HG03095 (cell line): ENCODE results near the gene FRMD4A.

Source experiments
- ATAC-seq: cut with Tn5 transposase; IDR thresholded peaks from one replicate; pipeline ENCODE4 v1.9.1; 2021; ENCODE audit warnings: moderate library complexity; ENCODE audit not compliant: unreplicated experiment

The FRMD4A gene

DNA sequence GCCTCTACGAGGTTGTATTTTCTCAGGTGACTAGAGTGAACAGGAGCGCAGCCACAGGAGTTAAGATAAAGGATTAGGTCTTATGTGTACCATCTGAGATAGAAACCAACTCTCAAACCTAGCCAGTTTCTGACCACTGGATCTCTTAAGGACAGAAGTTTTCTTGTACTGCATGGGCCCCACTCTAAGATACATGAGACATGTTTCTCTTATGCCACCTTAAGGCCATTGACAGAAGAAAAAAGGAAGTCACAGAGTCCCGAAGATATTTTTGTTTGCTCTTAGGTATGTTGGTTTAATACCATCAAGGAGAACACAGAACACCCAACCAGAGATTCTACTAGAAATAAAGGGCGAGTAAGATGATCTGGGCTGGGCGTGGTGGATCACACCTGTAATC, 335.8 kb downstream of the FRMD4A start:
- no peak for ATAC-seq

DNA sequence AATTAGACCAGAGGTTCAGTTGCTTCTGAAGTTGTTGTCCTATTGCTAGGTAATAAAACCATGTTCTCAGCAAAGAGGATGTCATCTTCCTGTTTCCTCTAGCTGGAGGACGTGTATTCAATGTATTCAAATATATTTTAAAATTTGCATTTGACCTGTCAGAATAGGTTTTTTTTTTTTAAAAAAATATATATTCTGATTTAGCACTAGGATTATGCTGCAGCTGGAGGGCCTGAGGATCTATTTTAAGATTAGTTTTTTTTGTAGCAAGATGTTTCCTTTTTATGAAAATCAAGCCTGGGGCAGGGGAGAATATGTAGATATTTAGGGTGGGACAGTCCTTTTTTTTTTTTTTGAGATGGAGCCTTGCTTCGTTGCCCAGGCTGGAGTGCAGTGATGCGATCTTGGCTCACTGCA, 337.0 kb downstream of the FRMD4A start:
- no peak for ATAC-seq

DNA sequence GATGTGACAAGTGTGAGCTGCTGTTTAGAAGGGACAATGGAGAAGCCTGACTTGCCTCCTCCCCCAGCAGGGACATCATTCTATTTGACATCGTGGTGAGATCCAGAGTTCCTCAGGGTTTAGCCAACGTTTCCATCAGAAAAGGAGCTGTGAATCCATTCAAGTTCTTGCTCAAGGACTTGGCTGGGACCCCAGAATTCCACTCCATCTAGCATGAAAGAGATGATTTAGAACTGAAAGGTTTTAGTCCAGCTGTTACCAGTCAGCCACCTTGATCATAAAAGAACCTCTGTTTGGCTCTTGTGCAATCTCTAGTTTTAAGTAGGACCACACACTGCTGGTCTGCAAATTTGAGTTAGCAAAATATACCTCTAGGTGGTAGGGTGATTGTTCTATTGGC, 337.6 kb downstream of the FRMD4A start:
- no peak for ATAC-seq

DNA sequence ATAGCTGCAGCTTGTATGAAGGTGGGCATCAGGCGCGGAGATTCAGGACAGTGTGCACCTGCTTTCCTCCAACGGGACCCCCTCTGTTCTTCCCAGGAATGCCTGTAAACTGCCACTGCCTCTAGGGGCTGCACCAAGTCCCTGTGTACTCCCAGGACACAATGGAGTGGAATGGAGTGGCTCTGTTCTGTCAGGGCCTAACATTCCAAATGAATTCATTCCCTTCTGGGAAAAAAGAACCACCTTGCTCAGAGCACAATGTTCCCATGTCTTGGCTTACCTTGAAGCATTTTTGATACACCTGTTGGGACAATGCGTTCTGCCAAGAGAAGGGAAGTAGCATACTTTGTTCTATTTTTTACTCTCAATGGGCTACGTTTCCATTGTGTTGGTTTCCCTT, 339.4 kb downstream of the FRMD4A start:
- no peak for ATAC-seq

DNA sequence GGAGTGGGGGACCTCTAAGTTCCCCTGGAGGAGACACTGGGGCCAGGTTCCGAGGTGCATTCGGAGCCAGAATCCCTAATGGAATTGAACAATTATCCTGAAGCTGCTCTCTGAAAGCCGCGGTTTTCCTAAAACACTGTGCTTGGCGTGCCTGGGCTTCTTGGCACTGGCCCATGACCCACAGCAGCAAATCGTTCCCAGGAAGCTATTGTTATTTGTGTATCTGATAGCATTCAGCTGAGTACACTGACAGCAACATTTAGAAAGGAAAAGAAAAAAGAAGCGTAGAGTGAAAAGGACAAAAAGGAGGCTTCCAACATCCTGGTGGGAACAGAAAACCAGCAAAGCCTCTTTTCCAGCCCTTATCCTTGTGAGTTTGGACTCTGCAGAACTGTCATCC, 339.8 kb downstream of the FRMD4A start:
- ATAC-seq, result no peak

DNA sequence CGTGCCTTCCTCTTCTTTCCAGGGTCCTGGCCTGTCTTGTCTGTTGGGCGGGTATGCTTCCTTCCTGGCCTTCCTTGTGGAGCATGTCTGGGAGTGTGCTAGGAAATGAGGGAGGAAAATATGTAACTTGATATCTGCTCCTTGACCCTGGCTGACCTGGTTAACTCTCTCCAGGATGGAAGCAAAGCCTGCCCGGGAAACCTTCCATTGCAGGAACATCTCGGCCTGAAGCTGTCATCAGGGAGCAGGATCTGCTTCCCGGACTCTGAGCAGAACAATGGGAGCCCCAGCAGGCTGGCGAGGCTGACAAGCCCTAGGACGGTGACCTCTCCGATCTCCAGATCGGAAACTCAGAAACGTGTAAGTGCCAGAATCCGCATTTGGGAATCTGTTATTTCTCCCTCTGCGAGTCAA, 340.3 kb downstream of the FRMD4A start:
- ATAC-seq, result no peak

DNA sequence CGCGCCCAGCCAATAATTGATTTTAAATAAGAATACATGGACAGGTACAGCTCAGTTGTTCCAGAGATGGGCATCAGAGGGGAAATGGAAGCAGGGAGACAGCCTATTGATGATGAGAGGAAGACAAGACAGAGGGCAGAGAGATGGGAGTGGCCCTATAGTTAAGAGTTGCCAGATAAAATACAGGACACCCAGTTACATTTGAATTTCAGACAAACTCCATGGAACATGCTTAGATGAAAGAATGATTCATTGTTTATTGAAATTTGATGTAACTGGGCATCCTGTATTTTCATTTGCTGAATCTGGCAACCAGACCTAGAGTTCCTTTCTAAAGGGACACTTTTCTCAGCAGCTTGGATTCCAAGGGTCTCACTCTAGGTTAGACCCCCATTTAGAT, 341.1 kb downstream of the FRMD4A start:
- ATAC-seq, result no peak

DNA sequence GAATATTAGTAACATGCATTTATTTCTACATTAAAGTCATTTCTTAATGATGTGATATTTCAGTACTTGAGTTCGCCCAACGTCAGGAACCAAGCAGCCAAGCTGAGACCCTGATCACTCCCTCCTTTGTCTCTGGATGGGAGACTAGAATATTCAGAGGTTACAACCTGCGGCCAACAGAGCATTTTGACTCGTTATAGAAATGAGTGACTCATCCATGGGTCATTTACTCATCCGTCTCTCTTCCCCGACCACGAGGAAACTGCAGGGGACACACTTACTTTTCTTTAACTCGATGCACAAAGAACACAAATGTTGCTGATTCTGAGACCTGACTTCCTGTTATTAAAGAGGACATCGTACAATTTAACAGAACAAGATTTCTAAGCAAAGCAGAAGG, 343.3 kb downstream of the FRMD4A start:
- no peak for ATAC-seq

DNA sequence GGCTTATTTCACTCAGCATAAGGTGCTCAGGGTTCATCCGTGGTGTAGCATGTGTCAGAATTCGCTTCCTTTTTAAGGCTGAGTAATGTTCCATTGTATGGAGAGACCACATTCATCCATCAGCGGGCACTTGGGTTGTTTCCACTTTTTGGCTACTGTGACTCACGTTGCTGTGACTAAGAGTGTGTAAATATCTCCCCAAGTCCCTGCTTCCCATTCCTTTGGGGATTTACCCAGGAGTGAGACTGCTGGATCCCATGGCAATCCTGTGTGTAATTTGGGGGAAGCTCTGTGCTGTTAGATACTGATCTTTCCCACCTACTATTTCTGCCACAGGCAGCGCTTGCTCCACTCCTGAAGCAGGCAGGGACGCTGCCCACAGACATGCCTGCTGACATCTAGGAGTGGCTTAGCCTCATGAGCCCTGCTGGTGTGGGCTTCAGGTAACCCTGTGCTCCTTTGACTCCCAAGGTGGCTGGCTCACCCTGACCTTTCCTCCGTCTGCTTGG, 346.0 kb downstream of the FRMD4A start:
- ATAC-seq, result no peak

DNA sequence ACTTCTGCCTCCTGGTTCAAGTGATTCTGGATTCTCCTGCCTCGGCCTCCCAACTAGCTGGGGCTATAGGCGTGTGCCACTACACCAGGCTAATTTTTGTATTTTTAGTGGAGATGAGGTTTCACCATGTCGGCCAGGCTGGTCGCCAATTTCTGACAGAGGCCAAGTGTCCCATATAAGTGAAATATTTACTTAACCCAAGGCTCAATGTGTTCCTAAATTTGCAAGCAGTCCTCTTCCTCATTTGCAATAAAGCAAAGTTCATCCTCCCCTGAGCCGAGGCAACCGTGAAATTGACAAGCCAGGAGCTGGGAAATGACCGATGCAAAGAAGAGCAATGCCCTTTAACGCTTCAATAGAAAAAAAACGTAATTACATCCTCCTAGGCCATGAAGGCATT, 347.7 kb downstream of the FRMD4A start:
- no peak for ATAC-seq

DNA sequence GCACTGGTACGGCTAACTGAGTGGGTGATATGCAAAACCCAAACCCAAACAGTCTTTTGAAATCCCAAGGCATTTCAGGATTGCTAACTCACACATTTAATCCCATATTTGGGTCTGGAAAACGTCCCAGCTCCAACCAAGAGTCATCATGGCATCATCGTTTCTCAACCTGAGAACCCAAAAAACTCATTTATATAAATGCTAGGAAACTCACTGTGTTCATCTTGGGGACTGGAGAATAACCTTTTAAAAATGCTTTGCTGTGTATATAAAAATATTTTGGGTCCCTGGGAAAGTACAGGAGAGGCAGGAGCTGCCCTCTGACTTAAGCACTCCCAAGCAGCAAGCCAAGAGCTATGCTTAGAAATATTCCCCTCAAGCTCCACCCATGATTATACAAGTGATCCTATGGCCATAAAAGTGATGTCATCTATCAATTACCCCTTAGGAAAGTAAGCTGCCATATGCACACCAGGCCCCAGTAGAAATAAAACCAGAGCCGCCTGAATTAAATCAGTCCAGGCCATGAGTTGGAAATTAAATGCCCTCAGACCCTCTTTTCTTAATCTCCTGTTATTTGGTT, 352.1 kb downstream of the FRMD4A start:
- no peak for ATAC-seq

DNA sequence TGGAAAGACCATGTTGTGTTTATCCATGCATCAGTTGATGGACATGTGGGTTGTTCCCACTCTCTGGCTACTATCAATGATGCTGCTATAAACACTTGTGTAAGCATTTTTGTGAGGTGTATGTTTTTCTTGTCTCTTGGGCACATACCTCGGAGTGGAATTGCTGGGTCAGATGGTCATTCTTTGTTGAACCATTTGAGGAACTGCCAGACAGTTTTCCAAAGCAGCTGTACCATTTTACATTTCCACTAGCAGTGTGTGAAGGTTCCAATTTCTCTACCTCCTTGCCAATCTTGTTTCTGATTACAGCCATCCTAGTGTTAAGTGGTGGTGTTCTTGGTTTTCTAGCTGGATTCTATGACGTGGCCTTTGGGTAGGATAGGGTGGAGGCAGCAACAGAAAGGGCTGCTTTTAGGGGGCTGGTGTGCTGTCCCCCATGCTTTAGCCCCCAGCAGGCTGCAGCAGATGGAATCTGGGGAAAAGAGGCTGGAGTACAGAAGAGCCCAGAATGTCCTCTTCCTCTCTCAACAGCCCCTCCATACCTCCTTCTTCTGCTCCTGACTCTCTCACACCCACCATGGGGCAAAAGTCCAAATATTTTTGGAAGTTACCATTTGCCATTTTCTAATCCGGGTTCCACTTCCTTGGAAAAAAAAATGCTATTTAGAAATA, 352.7 kb downstream of the FRMD4A start:
- ATAC-seq, result no peak

DNA sequence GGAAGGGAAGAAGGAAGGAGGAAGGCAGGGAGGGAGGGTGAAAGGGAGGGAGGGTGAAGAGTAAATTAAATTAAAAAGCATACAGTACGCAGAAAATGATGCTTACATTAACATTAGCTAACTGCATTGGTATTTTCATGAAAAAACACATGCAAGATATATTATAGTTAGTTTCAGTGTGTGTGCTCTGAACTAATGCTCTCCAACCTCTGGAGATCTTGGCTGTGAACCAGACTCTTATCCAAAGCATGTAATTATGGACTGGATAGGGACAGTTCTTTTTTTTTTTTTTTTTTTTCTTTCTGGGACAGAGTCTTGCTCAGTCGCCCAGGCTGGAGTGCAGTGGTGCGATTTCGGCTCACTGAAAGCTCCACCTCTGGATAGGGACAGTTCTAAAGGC, 357.0 kb downstream of the FRMD4A start:
- ATAC-seq, result no peak

DNA sequence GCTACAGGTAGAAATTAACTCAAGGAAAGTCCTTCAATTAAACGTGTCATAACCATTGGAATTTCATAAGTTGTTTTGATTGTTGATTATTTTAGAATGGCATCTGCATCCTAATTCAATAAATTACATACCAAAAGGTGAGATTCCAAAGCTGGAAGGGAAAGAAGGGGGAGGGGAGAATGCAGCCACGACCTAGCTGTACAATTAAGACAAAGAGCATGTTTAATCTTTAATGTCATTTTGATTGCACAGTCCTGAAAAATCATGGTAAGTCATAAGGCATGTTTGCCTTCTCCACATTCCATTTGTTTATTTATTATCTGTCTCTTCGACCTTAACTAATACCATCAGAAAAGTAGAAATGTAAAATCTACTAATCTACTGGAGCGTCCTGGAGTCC, 358.1 kb downstream of the FRMD4A start:
- ATAC-seq, result no peak

DNA sequence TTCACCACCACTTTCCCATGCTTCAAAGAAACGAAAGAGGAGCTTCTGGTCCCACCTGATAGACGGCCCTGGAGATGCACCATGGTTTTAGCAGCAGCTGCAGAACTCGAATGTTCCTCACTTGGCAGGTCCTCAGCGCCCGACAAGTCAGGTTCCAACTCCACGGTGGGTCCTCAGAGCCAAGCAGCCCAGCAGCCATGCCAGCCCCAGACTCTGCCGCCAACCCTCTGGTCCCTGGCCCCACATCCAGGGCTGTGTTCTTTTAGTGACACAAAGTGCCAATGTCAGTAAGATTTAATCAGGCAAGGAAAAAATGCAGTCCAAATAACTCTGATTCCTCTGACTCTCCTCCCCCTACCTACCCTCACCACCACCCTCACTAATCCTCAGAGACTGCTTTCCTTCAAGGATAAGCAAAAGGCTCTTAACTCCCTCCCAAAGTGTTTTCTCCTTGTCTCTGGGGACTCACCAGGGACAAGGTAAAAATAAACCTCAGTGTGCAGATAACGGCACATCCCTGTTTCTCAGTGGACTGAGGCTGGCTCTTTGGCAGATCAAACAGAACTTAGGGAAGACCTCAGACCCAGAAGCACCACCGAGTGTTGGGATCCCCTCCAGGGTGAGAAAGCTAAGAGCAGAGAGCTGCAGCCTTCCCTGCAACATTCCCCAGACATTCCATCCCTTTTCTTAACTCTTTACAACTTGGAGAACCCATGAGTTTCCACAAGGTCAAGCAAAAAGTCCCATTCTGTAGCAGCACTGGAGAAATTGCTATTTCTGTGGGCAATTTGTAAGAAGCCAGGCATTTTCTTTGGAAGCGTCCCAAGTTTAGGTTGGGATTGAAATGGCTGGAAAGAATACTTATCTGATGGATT, 358.9 kb downstream of the FRMD4A start:
- no peak for ATAC-seq

DNA sequence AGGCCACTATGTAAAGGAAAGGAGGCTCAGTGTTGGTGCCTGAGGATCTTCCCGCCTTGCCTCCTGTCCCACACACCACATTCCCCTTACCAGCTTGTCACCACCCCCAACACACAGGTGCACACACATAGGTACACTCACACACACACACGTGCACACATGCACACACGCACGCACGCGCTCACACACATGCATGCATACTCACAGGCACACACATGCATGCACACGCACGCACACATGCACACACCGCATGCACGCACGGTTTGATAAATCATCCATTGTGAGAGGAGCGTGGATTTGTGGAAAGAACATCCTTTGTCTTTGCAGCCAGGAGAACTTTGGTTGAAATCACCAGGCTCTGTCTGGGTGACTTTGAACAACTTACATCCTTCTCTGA, 359.8 kb downstream of the FRMD4A start:
- no peak for ATAC-seq

DNA sequence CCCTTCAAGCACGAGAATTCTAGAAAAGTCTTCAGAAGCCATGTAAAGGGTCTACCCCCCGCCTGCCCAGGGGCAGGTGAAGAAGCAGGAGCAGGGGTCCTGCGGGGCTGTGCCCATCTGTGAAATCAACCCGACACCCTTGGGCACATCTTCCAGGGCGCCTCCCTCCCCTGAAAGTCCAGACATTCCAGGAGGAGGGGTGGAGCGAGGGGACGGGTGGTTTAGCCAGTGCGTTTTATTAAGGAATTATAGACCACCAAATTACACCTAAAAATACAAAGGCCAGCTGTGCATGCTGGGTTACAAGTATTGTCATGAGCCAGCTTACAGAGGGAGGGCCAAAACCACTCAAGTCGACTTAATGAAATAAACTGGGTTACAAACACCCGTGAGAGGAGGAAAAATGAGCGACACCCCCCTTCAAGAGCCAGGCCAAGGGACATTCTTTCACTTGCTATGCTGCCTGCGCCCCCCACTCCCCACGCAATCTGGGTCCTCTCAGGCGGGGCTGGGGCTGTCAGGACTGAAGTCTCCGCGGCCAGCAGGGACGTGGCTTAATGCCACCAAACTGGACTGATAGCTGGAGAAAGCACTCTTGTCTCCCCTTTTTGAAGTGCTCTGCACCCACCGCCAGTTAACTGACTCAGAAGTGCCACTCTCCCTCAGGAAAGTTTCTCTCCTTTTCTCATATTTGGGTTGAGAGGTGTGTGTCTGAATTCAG, 360.3 kb downstream of the FRMD4A start:
- ATAC-seq, result no peak

DNA sequence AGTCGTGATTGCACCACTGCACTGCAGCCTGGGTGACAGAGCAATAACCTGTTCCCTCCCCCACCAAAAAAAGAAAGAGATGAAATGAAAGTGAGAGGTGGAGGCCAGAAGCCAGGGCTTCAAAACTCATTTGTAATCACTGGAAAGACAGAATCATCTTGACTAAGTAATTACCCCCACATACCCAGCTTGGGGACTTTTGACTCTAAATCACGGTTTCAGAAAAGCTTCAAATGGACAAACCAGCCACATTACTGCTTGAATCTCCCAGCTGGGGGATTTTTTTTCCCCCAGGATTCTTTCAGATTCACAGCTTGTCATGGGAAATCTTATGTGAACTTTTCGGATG, 361.0 kb downstream of the FRMD4A start:
- no peak for ATAC-seq

DNA sequence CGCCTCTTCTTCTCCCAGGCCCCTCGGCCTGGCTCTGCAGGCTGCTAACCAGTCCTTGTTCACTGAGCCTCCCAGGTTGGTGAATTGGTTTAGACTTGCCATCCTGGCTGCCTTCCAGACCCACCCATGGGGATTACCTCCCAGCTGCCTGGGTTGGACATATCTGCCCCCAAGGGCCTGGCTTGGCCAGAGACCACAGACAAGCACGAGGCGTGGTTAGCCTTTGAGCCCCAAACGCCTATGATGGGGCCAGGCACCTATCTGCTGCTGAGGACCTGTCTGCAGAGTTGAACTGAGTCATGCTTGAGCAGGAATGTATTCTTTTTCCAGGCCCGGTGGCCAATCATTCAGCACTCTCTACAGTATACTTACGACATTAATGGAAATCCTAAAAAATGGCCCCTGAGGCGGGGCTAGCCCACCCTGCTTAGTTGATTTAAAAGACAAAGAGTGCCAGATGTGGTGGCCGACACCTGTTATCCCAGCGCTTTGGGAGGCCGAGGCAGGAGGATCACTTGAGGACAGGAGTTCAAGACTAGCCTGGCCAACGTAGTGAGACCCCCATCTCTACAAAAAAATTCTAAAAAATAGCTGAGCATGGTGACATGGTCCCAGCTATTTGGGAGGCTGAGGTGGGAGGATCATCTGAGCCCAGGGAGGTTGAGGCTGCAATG, 361.5 kb downstream of the FRMD4A start:
- no peak for ATAC-seq

DNA sequence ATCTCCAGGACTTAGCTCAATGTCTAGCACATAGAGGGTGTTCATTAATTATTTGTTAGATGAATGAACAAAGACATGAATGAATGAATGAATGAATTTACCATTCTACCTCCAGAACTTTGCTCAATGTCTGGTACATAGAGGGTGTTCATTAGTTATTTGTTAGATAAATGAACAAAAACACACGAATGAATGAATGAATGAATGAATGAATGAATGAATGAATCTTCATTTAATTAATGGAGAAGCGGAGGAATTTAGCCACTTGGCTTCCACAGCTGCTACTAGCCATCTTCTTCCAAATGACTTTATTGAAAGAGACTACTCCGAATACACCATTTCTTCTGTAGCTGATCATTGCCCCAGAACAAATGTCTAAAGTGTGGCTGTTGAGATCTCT, 368.9 kb downstream of the FRMD4A start:
- ATAC-seq, result no peak

DNA sequence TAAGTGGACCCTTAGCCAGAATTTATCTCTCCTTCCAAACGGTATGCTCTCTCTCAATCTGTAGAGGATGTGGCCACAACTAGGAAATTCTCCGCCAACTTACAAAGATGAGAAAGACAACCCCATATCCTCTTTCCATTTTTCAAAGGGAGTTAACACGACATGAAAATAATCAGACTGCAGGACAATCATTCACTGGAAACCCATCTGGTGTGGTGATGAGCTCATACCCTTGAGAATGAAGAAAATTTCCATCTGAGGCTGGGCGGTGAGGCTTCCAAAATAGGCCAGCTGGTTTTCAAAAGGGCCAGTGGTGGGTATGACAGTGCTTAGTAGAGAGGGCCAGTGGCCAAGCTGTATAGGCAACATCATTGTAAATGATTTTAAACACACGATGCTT, 369.6 kb downstream of the FRMD4A start:
- no peak for ATAC-seq
